ENCODE data around the gene SHISA6. TPM values are rescaled to one million over a fixed set of nuclear protein-coding genes. Genes with fewer than 3 reads are reported as not detected.

Gene SHISA6
- total and polyA plus RNA-seq, 4 donors, result not detected

- Histone ChIP-seq H3K9ac (ENCODE audit: low read depth in 1 of 2, low read length in 2 of 2) (no peak overlapping the region), H3K4me3 (ENCODE audit: low read depth in 1 of 3, low read length in 3 of 3) (no peak overlapping the region), H3K27me3 (ENCODE audit: control insufficient read depth in 4 of 4, insufficient read depth in 4 of 4, low read length in 3 of 4) (no peaks in the 10 kb centered on the region), H3K9me3 (ENCODE audit: control insufficient read depth in 4 of 4, low read length in 3 of 4) (peaks cover 0 to 7% (median 3%) of the 10 kb centered on the region in 4 donors), H3K36me3 (ENCODE audit: control insufficient read depth in 4 of 4, insufficient read depth in 3 of 4, low read depth in 1 of 4, low read length in 3 of 4) (no peaks in the 10 kb centered on the region), H3K27ac (ENCODE audit: low read depth in 1 of 2, low read length in 2 of 2) (no peak overlapping the region), H3K4me1 (ENCODE audit: control insufficient read depth in 4 of 4, insufficient read depth in 4 of 4, low read length in 3 of 4) (no peaks in the 10 kb centered on the region)
- no peak for DNase-seq (ENCODE audit: low spot score)
- TF ChIP-seq JUND (IDR thresholded peaks at IDR 0.05) (no peak), YY1 (IDR thresholded peaks at IDR 0.05) (no peak), GABPA (IDR thresholded peaks at IDR 0.05 in 1 of 2, conservative IDR thresholded peaks at IDR 0.05 in 1 of 2) (no peak), TAF1 (conservative IDR thresholded peaks at IDR 0.05) (no peak), RXRA (IDR thresholded peaks at IDR 0.05) (no peak), NR2F2 (IDR thresholded peaks at IDR 0.05) (no peak), SP1 (IDR thresholded peaks at IDR 0.05) (no peak), HNF4A (conservative IDR thresholded peaks at IDR 0.05) (no peak), FOXA1 (IDR thresholded peaks at IDR 0.05) (no peak), HNF4G (IDR thresholded peaks at IDR 0.05) (no peak), REST (IDR thresholded peaks at IDR 0.05) (no peak), FOXA2 (IDR thresholded peaks at IDR 0.05) (no peak), EGR1 (IDR thresholded peaks at IDR 0.05; ENCODE audit: low read depth in 2 of 2) (no peak), RAD21 (IDR thresholded peaks at IDR 0.05) (no peak)
- TF ChIP-seq, protein P1, sequence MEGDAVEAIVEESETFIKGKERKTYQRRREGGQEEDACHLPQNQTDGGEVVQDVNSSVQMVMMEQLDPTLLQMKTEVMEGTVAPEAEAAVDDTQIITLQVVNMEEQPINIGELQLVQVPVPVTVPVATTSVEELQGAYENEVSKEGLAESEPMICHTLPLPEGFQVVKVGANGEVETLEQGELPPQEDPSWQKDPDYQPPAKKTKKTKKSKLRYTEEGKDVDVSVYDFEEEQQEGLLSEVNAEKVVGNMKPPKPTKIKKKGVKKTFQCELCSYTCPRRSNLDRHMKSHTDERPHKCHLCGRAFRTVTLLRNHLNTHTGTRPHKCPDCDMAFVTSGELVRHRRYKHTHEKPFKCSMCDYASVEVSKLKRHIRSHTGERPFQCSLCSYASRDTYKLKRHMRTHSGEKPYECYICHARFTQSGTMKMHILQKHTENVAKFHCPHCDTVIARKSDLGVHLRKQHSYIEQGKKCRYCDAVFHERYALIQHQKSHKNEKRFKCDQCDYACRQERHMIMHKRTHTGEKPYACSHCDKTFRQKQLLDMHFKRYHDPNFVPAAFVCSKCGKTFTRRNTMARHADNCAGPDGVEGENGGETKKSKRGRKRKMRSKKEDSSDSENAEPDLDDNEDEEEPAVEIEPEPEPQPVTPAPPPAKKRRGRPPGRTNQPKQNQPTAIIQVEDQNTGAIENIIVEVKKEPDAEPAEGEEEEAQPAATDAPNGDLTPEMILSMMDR (IDR thresholded peaks at IDR 0.05; ENCODE audit: low read depth, low read length, missing input control), result no peak
- TF ChIP-seq, protein P2, sequence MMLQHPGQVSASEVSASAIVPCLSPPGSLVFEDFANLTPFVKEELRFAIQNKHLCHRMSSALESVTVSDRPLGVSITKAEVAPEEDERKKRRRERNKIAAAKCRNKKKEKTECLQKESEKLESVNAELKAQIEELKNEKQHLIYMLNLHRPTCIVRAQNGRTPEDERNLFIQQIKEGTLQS (IDR thresholded peaks at IDR 0.05), result no peak
- TF ChIP-seq, protein P3, sequence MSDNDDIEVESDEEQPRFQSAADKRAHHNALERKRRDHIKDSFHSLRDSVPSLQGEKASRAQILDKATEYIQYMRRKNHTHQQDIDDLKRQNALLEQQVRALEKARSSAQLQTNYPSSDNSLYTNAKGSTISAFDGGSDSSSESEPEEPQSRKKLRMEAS (IDR thresholded peaks at IDR 0.05), result no peak
- TF ChIP-seq, protein P4, sequence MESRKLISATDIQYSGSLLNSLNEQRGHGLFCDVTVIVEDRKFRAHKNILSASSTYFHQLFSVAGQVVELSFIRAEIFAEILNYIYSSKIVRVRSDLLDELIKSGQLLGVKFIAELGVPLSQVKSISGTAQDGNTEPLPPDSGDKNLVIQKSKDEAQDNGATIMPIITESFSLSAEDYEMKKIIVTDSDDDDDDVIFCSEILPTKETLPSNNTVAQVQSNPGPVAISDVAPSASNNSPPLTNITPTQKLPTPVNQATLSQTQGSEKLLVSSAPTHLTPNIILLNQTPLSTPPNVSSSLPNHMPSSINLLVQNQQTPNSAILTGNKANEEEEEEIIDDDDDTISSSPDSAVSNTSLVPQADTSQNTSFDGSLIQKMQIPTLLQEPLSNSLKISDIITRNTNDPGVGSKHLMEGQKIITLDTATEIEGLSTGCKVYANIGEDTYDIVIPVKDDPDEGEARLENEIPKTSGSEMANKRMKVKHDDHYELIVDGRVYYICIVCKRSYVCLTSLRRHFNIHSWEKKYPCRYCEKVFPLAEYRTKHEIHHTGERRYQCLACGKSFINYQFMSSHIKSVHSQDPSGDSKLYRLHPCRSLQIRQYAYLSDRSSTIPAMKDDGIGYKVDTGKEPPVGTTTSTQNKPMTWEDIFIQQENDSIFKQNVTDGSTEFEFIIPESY (IDR thresholded peaks at IDR 0.05), result no peak
- 86% methylated on average over 3 of the region's 3 CpGs for WGBS
These were observed 304.7 kb downstream of the SHISA6 start for GRCh38 chr17:11545696-11546095.

All from liver (tissue), 9 donors.